Measurements from ENCODE around the gene CXCR6.
"Not testable (repeated sequence)": the region's sequence is repeated elsewhere in the genome, so short reads cannot be mapped to it uniquely, and the experiment has no call there.

The CXCR6 gene

DNA sequence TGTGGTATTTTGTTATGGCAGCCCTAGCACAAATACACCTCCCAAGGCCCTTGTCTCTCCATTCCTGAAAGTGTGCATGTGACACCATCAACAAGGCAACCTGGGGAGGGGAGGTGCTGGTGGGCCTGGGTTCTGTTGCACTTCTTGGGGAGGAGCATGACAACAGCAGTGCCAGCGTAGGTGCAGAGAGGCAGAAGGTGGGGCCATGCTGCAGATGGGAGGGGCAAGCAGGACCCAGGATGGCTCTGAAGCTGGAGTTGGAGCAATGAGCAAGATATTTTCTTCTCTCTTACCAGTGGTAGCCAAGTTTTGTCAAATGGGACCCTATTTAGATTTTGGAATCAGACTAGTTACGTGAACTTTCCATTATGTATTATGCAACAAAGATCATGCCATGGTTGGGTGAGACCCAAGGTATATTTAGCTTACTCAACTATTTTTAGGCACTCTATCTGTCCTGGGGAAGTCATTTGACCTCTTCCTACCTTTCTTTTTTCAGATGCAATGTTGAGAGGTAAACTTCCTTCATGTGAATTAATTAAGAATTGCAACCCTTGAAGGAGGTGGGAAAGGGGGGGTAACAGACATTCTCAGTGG, 49.0 kb downstream of the CXCR6 start:
- no peak for DNase-seq

DNA sequence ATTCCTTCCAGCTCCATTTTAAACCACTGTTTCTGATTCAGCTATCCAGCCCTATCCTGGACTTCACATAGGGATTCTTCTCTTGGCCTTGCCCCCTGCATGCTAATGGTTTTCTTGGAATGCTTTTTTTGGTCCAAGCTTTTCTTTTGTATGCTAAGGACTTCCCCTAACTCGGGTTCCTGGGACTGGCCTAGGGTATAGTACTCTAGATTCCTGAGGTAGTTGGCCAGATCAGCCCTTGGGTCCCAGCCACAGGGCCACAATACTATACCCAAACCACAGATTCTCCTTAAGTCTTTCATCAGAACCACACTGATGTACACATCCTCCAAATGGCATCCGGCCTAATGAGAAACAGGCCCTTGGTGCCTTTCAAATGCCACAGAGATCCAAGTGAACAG, 49.6 kb downstream of the CXCR6 start:
- DNase-seq: no peak

DNA sequence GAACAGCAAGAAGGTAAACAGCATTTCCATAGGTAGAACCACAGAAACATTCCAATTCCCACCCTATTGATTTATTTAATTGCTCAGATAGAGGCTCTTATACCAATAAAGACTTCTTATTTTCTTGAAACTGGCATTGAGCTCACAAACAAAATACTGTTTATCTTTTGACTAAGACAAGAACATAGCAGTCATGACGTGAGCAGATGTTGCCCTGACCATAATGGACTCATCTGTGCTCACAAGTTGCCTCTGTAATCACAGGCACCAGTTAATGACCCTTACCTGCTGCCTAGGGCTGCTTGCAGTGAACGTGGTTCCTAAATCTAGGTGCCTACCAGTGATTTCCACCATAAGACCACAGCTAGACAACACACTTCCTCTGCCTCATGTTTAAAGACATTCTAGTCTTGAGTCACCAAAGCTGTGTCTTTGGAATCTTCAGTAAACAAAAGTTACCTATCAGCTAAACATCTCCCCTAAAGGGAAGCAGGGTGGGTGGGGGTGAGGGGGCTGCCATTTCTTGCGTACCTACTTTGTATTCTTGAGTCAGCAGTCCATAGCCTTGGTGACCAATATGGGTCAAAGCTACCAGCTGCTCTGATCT, 50.3 kb downstream of the CXCR6 start:
- DNase-seq: no peak

DNA sequence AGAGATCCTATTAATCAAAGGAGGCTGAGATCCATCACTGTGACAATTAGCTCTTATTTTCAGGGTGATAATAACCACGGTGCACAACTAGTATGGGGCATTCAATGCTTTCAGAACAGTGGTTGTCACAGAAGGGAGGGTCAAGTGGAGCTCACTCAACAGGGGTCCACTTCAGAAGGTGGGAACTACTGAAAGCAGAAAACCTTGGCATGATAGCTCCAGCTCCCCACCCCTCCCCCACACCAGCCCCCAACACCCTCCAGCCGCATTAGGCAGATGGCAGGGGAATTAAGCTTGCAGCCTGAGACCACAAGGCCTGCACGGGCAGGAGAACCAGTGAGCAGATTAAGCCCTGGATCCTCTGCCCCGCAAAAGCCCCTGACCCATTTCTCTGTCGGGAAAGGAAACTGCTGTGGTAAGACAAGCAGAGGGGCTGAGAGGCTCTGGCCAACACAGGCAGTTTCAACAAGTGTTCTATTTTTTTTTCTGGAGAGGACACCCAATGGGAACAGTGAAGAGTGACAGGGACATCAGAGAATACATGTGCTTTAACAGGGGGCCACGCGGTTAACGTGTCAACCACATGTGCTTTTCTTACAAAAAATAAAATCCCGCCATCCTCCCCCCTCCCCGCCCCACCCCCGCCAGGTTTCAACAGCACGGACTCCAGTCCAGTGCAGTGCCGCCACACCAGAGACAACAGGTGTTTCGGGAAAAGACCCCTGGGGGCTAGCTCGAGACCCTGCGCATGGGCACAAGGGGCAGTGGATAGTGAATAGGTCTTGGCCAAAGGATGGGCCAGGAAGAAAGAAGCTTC, 51.4 kb downstream of the CXCR6 start:
- DNase-seq: peak; percentile 61

DNA sequence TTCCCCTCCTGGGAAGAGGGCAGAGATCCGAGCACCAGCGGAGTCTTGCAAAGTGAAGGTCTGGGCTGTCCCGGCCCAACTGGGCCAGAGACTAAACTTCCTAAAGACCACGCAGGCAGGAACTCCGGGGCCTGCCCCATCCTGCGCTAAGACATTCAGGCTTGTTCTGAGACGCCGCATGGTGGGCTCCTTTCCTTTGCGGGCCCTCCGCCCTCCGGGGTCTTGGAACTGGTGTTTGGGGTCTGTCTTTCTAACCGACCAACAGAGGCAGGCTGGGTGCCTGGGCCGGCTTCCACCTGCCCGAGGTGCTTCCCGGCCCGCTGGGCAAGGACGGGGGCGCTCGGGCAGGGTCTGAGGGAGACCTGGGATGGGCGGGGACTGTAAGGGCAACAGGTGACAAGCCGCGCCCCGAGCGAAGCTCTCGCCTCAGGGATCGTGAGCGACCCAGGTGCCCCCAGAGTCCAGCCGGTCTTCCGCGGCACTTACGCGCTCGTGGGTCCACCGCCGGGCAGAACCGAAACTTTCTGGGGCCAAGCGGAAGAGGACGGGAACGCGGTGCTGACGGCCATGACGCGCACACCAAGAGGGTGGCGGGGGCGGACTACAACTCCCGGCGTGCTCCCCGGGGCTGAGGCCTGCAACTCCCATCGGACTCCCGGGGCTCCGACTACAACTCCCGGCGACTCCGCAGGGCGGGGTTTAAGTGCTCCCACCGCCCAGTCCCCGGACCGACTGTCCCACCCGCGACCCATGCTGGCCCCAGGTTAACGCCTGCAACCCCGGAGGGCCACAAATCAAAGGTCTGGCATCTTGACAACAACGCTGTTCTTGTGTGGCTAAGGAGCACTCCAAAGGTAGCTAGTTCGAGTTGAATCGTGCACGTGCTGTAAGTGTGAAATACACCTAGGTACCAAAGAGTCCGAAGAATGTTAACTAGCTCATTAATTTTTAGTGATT, 52.2 kb downstream of the CXCR6 start, which contains the start of gene FYCO1:
Gene FYCO1 (minus strand): TSS at position 589 of the 957 bp plus-strand sequence. CDS start 10,914 bp downstream, outside the sequence.
- DNase-seq: peak; percentile 89

DNA sequence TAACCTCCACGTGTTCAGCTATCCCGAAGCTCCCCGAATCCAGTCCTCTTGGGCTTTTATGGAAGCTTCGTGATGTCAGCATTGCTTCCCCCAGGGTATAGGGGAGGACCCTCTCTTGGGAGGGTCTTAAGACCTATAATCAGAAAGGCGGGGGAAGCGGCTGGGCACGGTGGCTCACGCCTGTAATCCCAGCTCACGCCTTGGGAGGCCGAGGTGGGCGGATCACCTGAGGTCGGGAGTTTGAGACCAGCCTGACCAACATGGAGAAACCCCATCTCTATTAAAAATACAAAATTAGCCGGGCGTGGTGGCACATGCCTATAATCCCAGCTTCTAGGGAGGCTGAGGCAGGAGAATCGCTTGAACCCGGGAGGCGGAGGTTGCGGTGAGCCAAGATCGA, 54.2 kb downstream of the CXCR6 start:
- DNase-seq: not testable (repeated sequence)

DNA sequence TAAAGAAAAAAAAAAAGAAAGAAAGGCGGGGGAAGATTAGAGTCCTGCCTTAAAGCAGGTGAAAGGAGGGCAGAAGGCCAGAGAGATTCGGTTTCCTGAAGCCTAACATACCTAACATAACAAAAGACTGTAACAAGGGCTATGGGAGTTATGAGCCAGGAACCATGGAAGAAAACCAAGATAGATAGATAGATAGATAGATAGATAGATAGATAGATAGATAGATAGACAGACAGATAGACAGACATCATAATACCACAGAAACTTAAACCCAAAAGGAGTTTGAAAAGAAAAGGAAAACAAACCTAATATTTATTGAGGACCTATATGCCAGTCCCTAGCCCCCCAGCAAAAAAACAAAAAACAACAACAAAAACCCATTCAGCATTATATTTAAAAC, 54.7 kb downstream of the CXCR6 start:
- no peak for DNase-seq
